MM.1S (cell line): ENCODE measurements around the gene WDR70.

Source experiments
- DNase-seq: peaks from one replicate; pipeline ENCODE4 v3.0.0-alpha.2; 2015
- H2AFZ ChIP-seq: fragments of 300-600 bp; sonication (generic); 2 replicates; pipeline ENCODE4 v1.6.0; 2016; ENCODE audit warnings: antibody characterized with exemption, low read length
- H3F3A ChIP-seq: fragments of 300-600 bp; sonication (generic); 2 replicates; pipeline ENCODE4 v1.6.1; 2016; ENCODE audit warnings: mild to moderate bottlenecking, antibody characterized with exemption, low read length, moderate library complexity, mixed read lengths; ENCODE audit not compliant: insufficient read depth
- H3K27ac ChIP-seq: fragments of 300-600 bp; sonication (generic); 2 replicates; pipeline ENCODE4 v1.5.1; 2016; ENCODE audit warnings: mild to moderate bottlenecking, low read length
- H3K27me3 ChIP-seq: fragments of 300-600 bp; sonication (generic); replicated peaks from 2 replicates; pipeline ENCODE4 v1.6.0; 2016; ENCODE audit warnings: low read length; ENCODE audit not compliant: insufficient read depth
- H3K36me3 ChIP-seq: fragments of 300-600 bp; sonication (generic); replicated peaks from 2 replicates; pipeline ENCODE4 v1.6.1; 2016; ENCODE audit warnings: mild to moderate bottlenecking, low read length, mixed read lengths; ENCODE audit not compliant: insufficient read depth
- H3K4me1 ChIP-seq: fragments of 300-600 bp; sonication (generic); 2 replicates; pipeline ENCODE4 v1.6.1; 2016; ENCODE audit warnings: low read length, mixed read lengths
- H3K4me2 ChIP-seq: fragments of 300-600 bp; sonication (generic); 2 replicates; pipeline ENCODE4 v1.6.0; 2016; ENCODE audit warnings: low read depth, low read length
- H3K4me3 ChIP-seq: fragments of 300-600 bp; sonication (generic); 2 replicates; pipeline ENCODE4 v1.5.1; 2016; ENCODE audit warnings: low read length, mixed read lengths
- H3K79me2 ChIP-seq: fragments of 300-600 bp; sonication (generic); 2 replicates; pipeline ENCODE4 v1.6.1; 2016; ENCODE audit warnings: mixed run types, low read length, mixed read lengths
- H3K9ac ChIP-seq: fragments of 300-600 bp; sonication (generic); 2 replicates; pipeline ENCODE4 v1.6.1; 2016; ENCODE audit warnings: low read length, mixed read lengths
- H3K9me2 ChIP-seq: fragments of 300-600 bp; sonication (generic); replicated peaks from 2 replicates; pipeline ENCODE4 v1.6.1; 2016; ENCODE audit warnings: mild to moderate bottlenecking, low read length, mixed read lengths; ENCODE audit not compliant: insufficient read depth
- H3K9me3 ChIP-seq: fragments of 300-600 bp; sonication (generic); replicated peaks from 2 replicates; pipeline ENCODE4 v1.6.1; 2016; ENCODE audit warnings: mild to moderate bottlenecking, low read length, mixed read lengths; ENCODE audit not compliant: insufficient read depth
- H4K20me1 ChIP-seq: fragments of 300-600 bp; sonication (generic); 2 replicates; pipeline ENCODE4 v1.6.1; 2016; ENCODE audit warnings: mild to moderate bottlenecking, low read length, moderate library complexity, mixed read lengths; ENCODE audit not compliant: insufficient read depth
- CTCF ChIP-seq: fragments of 300-600 bp; sonication (generic); IDR thresholded peaks from 2 replicates; pipeline ENCODE4 v1.5.1; 2016; ENCODE audit warnings: antibody characterized with exemption, low read length, mixed read lengths
- EZH2 ChIP-seq: fragments of 300-600 bp; sonication (generic); optimal IDR thresholded peaks from 2 replicates; pipeline ENCODE3; 2017; ENCODE audit warnings: low read depth, mild to moderate bottlenecking, antibody characterized with exemption, low read length, mixed read lengths
- EZH2phosphoT487 ChIP-seq: fragments of 300-600 bp; sonication (generic); IDR thresholded peaks from 2 replicates; pipeline ENCODE4 v1.6.1; 2018; ENCODE audit warnings: antibody characterized with exemption, low read length

WDR70 gene

GRCh38 chr5:37598733-37599132 lies 219.6 kb downstream of the WDR70 start:
- H3K4me3 ChIP-seq: no peak overlapping the region
- no peak for TF ChIP-seq EZH2
- no peak for TF ChIP-seq EZH2phosphoT487
- TF ChIP-seq CTCF: no peak
- H3K4me1 ChIP-seq: no peaks in the 10 kb centered on the region
- H3K9me2 ChIP-seq: no peaks in the 10 kb centered on the region
- H3K27me3 ChIP-seq: no peaks in the 10 kb centered on the region
- no peaks in the 10 kb centered on the region for H4K20me1 ChIP-seq
- H2AFZ ChIP-seq: no peak overlapping the region
- no peak overlapping the region for H3K4me2 ChIP-seq
- H3K79me2 ChIP-seq: no peaks in the 10 kb centered on the region
- H3K27ac ChIP-seq: no peak overlapping the region
- H3K36me3 ChIP-seq: no peaks in the 10 kb centered on the region
- H3F3A ChIP-seq: no peaks in the 10 kb centered on the region
- no peak for DNase-seq
- H3K9ac ChIP-seq: no peak overlapping the region
- H3K9me3 ChIP-seq: no peaks in the 10 kb centered on the region

GRCh38 chr5:37601163-37601562 lies 222.0 kb downstream of the WDR70 start:
- no peaks in the 10 kb centered on the region for H3K79me2 ChIP-seq
- H2AFZ ChIP-seq: no peak overlapping the region
- no peak for DNase-seq
- no peaks in the 10 kb centered on the region for H3K9me2 ChIP-seq
- no peaks in the 10 kb centered on the region for H3F3A ChIP-seq
- TF ChIP-seq CTCF: no peak
- TF ChIP-seq EZH2: no peak
- no peak for TF ChIP-seq EZH2phosphoT487
- no peaks in the 10 kb centered on the region for H3K4me1 ChIP-seq
- no peak overlapping the region for H3K4me3 ChIP-seq
- H3K36me3 ChIP-seq: no peaks in the 10 kb centered on the region; the same call in 1 of the 2 replicates
- no peak overlapping the region for H3K27ac ChIP-seq
- H3K27me3 ChIP-seq: no peaks in the 10 kb centered on the region
- no peaks in the 10 kb centered on the region for H3K9me3 ChIP-seq
- no peak overlapping the region for H3K9ac ChIP-seq
- no peaks in the 10 kb centered on the region for H4K20me1 ChIP-seq
- no peak overlapping the region for H3K4me2 ChIP-seq

GRCh38 chr5:37603072-37603471 lies 224.0 kb downstream of the WDR70 start:
- H3K36me3 ChIP-seq: no peaks in the 10 kb centered on the region; the same call in 1 of the 2 replicates
- no peaks in the 10 kb centered on the region for H3K4me1 ChIP-seq
- H2AFZ ChIP-seq: no peak overlapping the region
- H3K4me3 ChIP-seq: no peak overlapping the region
- no peak overlapping the region for H3K27ac ChIP-seq
- no peaks in the 10 kb centered on the region for H4K20me1 ChIP-seq
- no peak for DNase-seq
- no peaks in the 10 kb centered on the region for H3K27me3 ChIP-seq
- H3K4me2 ChIP-seq: no peak overlapping the region
- no peak overlapping the region for H3K9ac ChIP-seq
- TF ChIP-seq EZH2phosphoT487: no peak
- H3K9me3 ChIP-seq: no peaks in the 10 kb centered on the region
- no peaks in the 10 kb centered on the region for H3K79me2 ChIP-seq
- no peaks in the 10 kb centered on the region for H3F3A ChIP-seq
- H3K9me2 ChIP-seq: no peaks in the 10 kb centered on the region

DNA sequence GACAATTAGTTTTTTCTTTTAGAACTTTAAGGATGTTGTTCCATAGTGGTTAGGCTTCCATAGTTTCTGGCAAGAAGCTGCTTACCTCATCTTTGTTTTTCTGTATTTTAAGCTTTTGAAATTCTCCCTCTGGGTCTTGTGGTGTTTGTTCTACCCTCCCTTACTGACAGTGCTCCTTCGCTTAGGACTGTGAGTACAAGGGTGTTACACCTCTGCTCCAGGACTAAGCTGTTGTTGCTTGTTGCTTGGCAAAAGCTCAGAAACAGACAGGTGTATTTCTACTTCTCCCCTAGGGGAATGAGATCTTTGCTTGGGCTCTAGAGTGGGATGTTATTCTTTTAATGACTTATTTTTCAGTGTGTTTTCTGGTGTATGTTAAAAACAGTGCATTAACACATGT lies 225.2 kb downstream of the WDR70 start:
- Histone ChIP-seq H3K4me3 (no peak overlapping the region), H3K9me2 (no peaks in the 10 kb centered on the region), H4K20me1 (no peaks in the 10 kb centered on the region), H3K27me3 (no peaks in the 10 kb centered on the region), H3K79me2 (no peaks in the 10 kb centered on the region), H3F3A (no peaks in the 10 kb centered on the region), H3K9me3 (no peaks in the 10 kb centered on the region), H3K36me3 (no peaks in the 10 kb centered on the region; the same call in 1 of the 2 replicates), H2AFZ (no peak overlapping the region), H3K4me2 (no peak overlapping the region), H3K4me1 (no peaks in the 10 kb centered on the region), H3K27ac (no peak overlapping the region), H3K9ac (no peak overlapping the region)
- TF ChIP-seq EZH2phosphoT487: no peak
- TF ChIP-seq EZH2: no peak
- TF ChIP-seq CTCF: no peak
- no peak for DNase-seq
